Measurements from ENCODE around the gene DGKB. TPM values are rescaled to one million over a fixed set of nuclear protein-coding genes. Genes with fewer than 3 reads are reported as not detected.

The DGKB gene
- total RNA-seq, 5 donors from 2014 or later (not counting 1 experiment from before 2014, with no cell fraction given), result not detected

- no peaks in the 10 kb centered on the region for H3K27me3 Mint-ChIP-seq
- Histone ChIP-seq H3K9me3 (peaks cover 3% of the 10 kb centered on the region), H3K4me1 (ENCODE audit: control insufficient read depth in 1 of 2, extremely low read depth in 1 of 2, insufficient read depth in 2 of 2, low read length in 2 of 2) (no peaks in the 10 kb centered on the region), H3K4me3 (ENCODE audit: control insufficient read depth in 1 of 2, extremely low read depth in 1 of 2, low read length in 1 of 2) (no peak overlapping the region), H3K36me3 (ENCODE audit: control insufficient read depth in 2 of 2, extremely low read depth in 1 of 2, insufficient read depth in 1 of 2, low read length in 1 of 2) (no peaks in the 10 kb centered on the region), H3K27me3 (replicated peaks in 1 of 2; ENCODE audit: control insufficient read depth in 2 of 2, extremely low read depth in 1 of 2, insufficient read depth in 2 of 2, low read length in 1 of 2) (no peaks in the 10 kb centered on the region), H3K27ac (ENCODE audit: low read length) (no peak overlapping the region)
- H3K9me3 Mint-ChIP-seq, result peaks cover 0 to 7% (median 3%) of the 10 kb centered on the region in 3 donors
- H3K4me3 Mint-ChIP-seq, result no peak overlapping the region
- DNase-seq, result no peak
- no peak overlapping the region for H3K27ac Mint-ChIP-seq
- ATAC-seq (replicated peaks in 1 of 4), result no peak
- H3K36me3 Mint-ChIP-seq, result no peaks in the 10 kb centered on the region
- ChIA-PET POLR2A (no interaction called here), CTCF (no interaction called here)
- no peaks in the 10 kb centered on the region for H3K4me1 Mint-ChIP-seq
Measured at GRCh38 chr7:14395860-14396259, 506.7 kb downstream of the DGKB start.

GRCh38 chr7:14394786-14395185, 507.8 kb downstream of the DGKB start:
- POLR2A ChIA-PET, result no interaction called here
- CTCF ChIA-PET, result interaction anchor here in 1 of 2 donors (0.6 kb wide), 1 partner anchor 31 kb away, joined by 3 read pairs; no protein-coding TSS in a partner anchor
- ATAC-seq (replicated peaks in 1 of 4), result no peak
- Mint-ChIP-seq H3K27ac (no peak overlapping the region), H3K9me3 (peaks cover 0 to 7% (median 3%) of the 10 kb centered on the region in 3 donors), H3K36me3 (no peaks in the 10 kb centered on the region), H3K4me1 (no peaks in the 10 kb centered on the region), H3K27me3 (no peaks in the 10 kb centered on the region), H3K4me3 (no peak overlapping the region)
- peaks cover 3% of the 10 kb centered on the region for H3K9me3 ChIP-seq
- no peaks in the 10 kb centered on the region for H3K4me1 ChIP-seq (ENCODE audit: control insufficient read depth in 1 of 2, extremely low read depth in 1 of 2, insufficient read depth in 2 of 2, low read length in 2 of 2)
- no CpG with 5 or more reads among the region's 2 CpGs for WGBS (ENCODE audit: insufficient coverage)
- no peaks in the 10 kb centered on the region for H3K27me3 ChIP-seq (replicated peaks in 1 of 2; ENCODE audit: control insufficient read depth in 2 of 2, extremely low read depth in 1 of 2, insufficient read depth in 2 of 2, low read length in 1 of 2)
- no peak overlapping the region for H3K4me3 ChIP-seq (ENCODE audit: control insufficient read depth in 1 of 2, extremely low read depth in 1 of 2, low read length in 1 of 2)
- no peaks in the 10 kb centered on the region for H3K36me3 ChIP-seq (ENCODE audit: control insufficient read depth in 2 of 2, extremely low read depth in 1 of 2, insufficient read depth in 1 of 2, low read length in 1 of 2)
- H3K27ac ChIP-seq (ENCODE audit: low read length), result no peak overlapping the region
- no peak for DNase-seq

- H3K27ac Mint-ChIP-seq, result no peak overlapping the region
- H3K4me1 Mint-ChIP-seq, result no peaks in the 10 kb centered on the region
- Histone ChIP-seq H3K4me1 (ENCODE audit: control insufficient read depth in 1 of 2, extremely low read depth in 1 of 2, insufficient read depth in 2 of 2, low read length in 2 of 2) (no peaks in the 10 kb centered on the region), H3K4me3 (ENCODE audit: control insufficient read depth in 1 of 2, extremely low read depth in 1 of 2, low read length in 1 of 2) (no peak overlapping the region), H3K36me3 (ENCODE audit: control insufficient read depth in 2 of 2, extremely low read depth in 1 of 2, insufficient read depth in 1 of 2, low read length in 1 of 2) (no peaks in the 10 kb centered on the region), H3K27ac (ENCODE audit: low read length) (no peak overlapping the region), H3K9me3 (no peaks in the 10 kb centered on the region), H3K27me3 (replicated peaks in 1 of 2; ENCODE audit: control insufficient read depth in 2 of 2, extremely low read depth in 1 of 2, insufficient read depth in 2 of 2, low read length in 1 of 2) (no peaks in the 10 kb centered on the region)
- no peak overlapping the region for H3K4me3 Mint-ChIP-seq
- H3K36me3 Mint-ChIP-seq, result no peaks in the 10 kb centered on the region
- ATAC-seq (replicated peaks in 1 of 4), result no peak
- POLR2A ChIA-PET, result no interaction called here
- no CpG with 5 or more reads among the region's 4 CpGs for WGBS (ENCODE audit: insufficient coverage)
- H3K27me3 Mint-ChIP-seq, result no peaks in the 10 kb centered on the region
- peaks cover 0 to 6% (median 3%) of the 10 kb centered on the region in 3 donors for H3K9me3 Mint-ChIP-seq
- no peak for DNase-seq
- CTCF ChIA-PET, result no interaction called here
Measured at GRCh38 chr7:14389595-14389994, 513.0 kb downstream of the DGKB start.

- no peak for DNase-seq
- no peaks in the 10 kb centered on the region for H3K9me3 ChIP-seq
- H3K27me3 ChIP-seq (replicated peaks in 1 of 2; ENCODE audit: control insufficient read depth in 2 of 2, extremely low read depth in 1 of 2, insufficient read depth in 2 of 2, low read length in 1 of 2), result no peaks in the 10 kb centered on the region
- H3K27ac Mint-ChIP-seq, result no peak overlapping the region
- H3K27ac ChIP-seq (ENCODE audit: low read length), result no peak overlapping the region
- no peaks in the 10 kb centered on the region for H3K4me1 Mint-ChIP-seq
- H3K4me3 Mint-ChIP-seq, result no peak overlapping the region
- no peak for ATAC-seq (replicated peaks in 1 of 4)
- ChIA-PET POLR2A (no interaction called here), CTCF (no interaction called here)
- peaks cover 0 to 6% (median 3%) of the 10 kb centered on the region in 3 donors for H3K9me3 Mint-ChIP-seq
- H3K27me3 Mint-ChIP-seq, result no peaks in the 10 kb centered on the region
- 83% methylated on average over 2 of the region's 5 CpGs for WGBS (ENCODE audit: insufficient coverage)
- no peaks in the 10 kb centered on the region for H3K36me3 Mint-ChIP-seq
- H3K4me3 ChIP-seq (ENCODE audit: control insufficient read depth in 1 of 2, extremely low read depth in 1 of 2, low read length in 1 of 2), result no peak overlapping the region
- no peaks in the 10 kb centered on the region for H3K4me1 ChIP-seq (ENCODE audit: control insufficient read depth in 1 of 2, extremely low read depth in 1 of 2, insufficient read depth in 2 of 2, low read length in 2 of 2)
- H3K36me3 ChIP-seq (ENCODE audit: control insufficient read depth in 2 of 2, extremely low read depth in 1 of 2, insufficient read depth in 1 of 2, low read length in 1 of 2), result no peaks in the 10 kb centered on the region
Measured at GRCh38 chr7:14389181-14389591, 513.4 kb downstream of the DGKB start.

DNA sequence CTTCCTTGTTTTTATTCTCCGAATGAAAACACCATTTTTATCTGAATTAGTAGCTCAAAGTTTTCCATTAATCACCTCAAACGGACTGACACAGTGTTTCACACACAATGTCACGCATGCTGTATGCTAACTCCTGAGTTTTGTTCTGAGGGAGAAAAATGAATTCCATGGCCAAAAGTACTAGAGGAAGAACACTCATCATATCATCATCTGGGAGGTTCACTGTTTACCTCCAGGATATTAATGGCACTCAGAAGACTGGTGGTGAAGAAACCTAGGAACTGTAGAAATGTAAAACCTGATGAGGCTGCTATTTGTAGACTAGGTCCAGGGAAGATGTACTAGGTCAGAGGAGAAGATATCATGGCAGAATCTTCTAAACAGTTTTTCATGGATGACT, 517.5 kb downstream of the DGKB start:
- no peaks in the 10 kb centered on the region for H3K9me3 ChIP-seq
- no peak overlapping the region for H3K27ac ChIP-seq (ENCODE audit: low read length)
- no peaks in the 10 kb centered on the region for H3K27me3 ChIP-seq (replicated peaks in 1 of 2; ENCODE audit: control insufficient read depth in 2 of 2, extremely low read depth in 1 of 2, insufficient read depth in 2 of 2, low read length in 1 of 2)
- no peak overlapping the region for H3K27ac Mint-ChIP-seq
- H3K9me3 Mint-ChIP-seq, result peaks cover 0 to 7% (median 0%) of the 10 kb centered on the region in 3 donors
- H3K4me1 ChIP-seq (ENCODE audit: control insufficient read depth in 1 of 2, extremely low read depth in 1 of 2, insufficient read depth in 2 of 2, low read length in 2 of 2), result no peaks in the 10 kb centered on the region
- no CpG with 5 or more reads among the region's 3 CpGs for WGBS (ENCODE audit: insufficient coverage)
- no peak overlapping the region for H3K4me3 ChIP-seq (ENCODE audit: control insufficient read depth in 1 of 2, extremely low read depth in 1 of 2, low read length in 1 of 2)
- CTCF ChIA-PET, result no interaction called here
- ATAC-seq (replicated peaks in 1 of 4) (no peak), DNase-seq (no peak)
- POLR2A ChIA-PET, result no interaction called here
- H3K36me3 ChIP-seq (ENCODE audit: control insufficient read depth in 2 of 2, extremely low read depth in 1 of 2, insufficient read depth in 1 of 2, low read length in 1 of 2), result no peaks in the 10 kb centered on the region
- H3K36me3 Mint-ChIP-seq, result no peaks in the 10 kb centered on the region
- H3K4me3 Mint-ChIP-seq, result no peak overlapping the region
- H3K4me1 Mint-ChIP-seq, result no peaks in the 10 kb centered on the region
- H3K27me3 Mint-ChIP-seq, result no peaks in the 10 kb centered on the region

GRCh38 chr7:14381936-14382335, 520.6 kb downstream of the DGKB start:
- Histone ChIP-seq H3K4me3 (ENCODE audit: control insufficient read depth in 1 of 2, extremely low read depth in 1 of 2, low read length in 1 of 2) (no peak overlapping the region), H3K4me1 (ENCODE audit: control insufficient read depth in 1 of 2, extremely low read depth in 1 of 2, insufficient read depth in 2 of 2, low read length in 2 of 2) (no peaks in the 10 kb centered on the region), H3K27ac (ENCODE audit: low read length) (no peak overlapping the region), H3K27me3 (replicated peaks in 1 of 2; ENCODE audit: control insufficient read depth in 2 of 2, extremely low read depth in 1 of 2, insufficient read depth in 2 of 2, low read length in 1 of 2) (no peaks in the 10 kb centered on the region), H3K9me3 (no peaks in the 10 kb centered on the region), H3K36me3 (ENCODE audit: control insufficient read depth in 2 of 2, extremely low read depth in 1 of 2, insufficient read depth in 1 of 2, low read length in 1 of 2) (no peaks in the 10 kb centered on the region)
- Mint-ChIP-seq H3K4me3 (no peak overlapping the region), H3K27me3 (no peaks in the 10 kb centered on the region), H3K36me3 (no peaks in the 10 kb centered on the region), H3K27ac (no peak overlapping the region), H3K9me3 (peaks cover 0 to 7% (median 0%) of the 10 kb centered on the region in 3 donors), H3K4me1 (no peaks in the 10 kb centered on the region)
- ChIA-PET POLR2A (no interaction called here), CTCF (no interaction called here)
- no CpG with 5 or more reads among the region's 3 CpGs for WGBS (ENCODE audit: insufficient coverage)
- ATAC-seq (replicated peaks in 1 of 4) (no peak), DNase-seq (no peak)

GRCh38 chr7:14381306-14381705, 521.2 kb downstream of the DGKB start:
- no peak for ATAC-seq (replicated peaks in 1 of 4)
- no peaks in the 10 kb centered on the region for H3K9me3 ChIP-seq
- no peak for DNase-seq
- H3K36me3 ChIP-seq (ENCODE audit: control insufficient read depth in 2 of 2, extremely low read depth in 1 of 2, insufficient read depth in 1 of 2, low read length in 1 of 2), result no peaks in the 10 kb centered on the region
- ChIA-PET CTCF (no interaction called here), POLR2A (no interaction called here)
- Mint-ChIP-seq H3K9me3 (peaks cover 0 to 5% (median 0%) of the 10 kb centered on the region in 3 donors), H3K4me1 (no peaks in the 10 kb centered on the region), H3K27me3 (no peaks in the 10 kb centered on the region), H3K4me3 (no peak overlapping the region), H3K36me3 (no peaks in the 10 kb centered on the region), H3K27ac (no peak overlapping the region)
- H3K27ac ChIP-seq (ENCODE audit: low read length), result no peak overlapping the region
- H3K4me1 ChIP-seq (ENCODE audit: control insufficient read depth in 1 of 2, extremely low read depth in 1 of 2, insufficient read depth in 2 of 2, low read length in 2 of 2), result no peaks in the 10 kb centered on the region
- H3K27me3 ChIP-seq (replicated peaks in 1 of 2; ENCODE audit: control insufficient read depth in 2 of 2, extremely low read depth in 1 of 2, insufficient read depth in 2 of 2, low read length in 1 of 2), result no peaks in the 10 kb centered on the region
- no peak overlapping the region for H3K4me3 ChIP-seq (ENCODE audit: control insufficient read depth in 1 of 2, extremely low read depth in 1 of 2, low read length in 1 of 2)
- 68% methylated on average over 3 of the region's 3 CpGs for WGBS (ENCODE audit: insufficient coverage)
